KMS-11 (cell line): Measurements from ENCODE around the gene PSMB2.

ENCODE experiments used
- H2AFZ ChIP-seq: fragments of 200-600 bp; sonication (generic); 2 replicates; pipeline ENCODE4 v1.6.1; 2016; ENCODE audit warnings: antibody characterized with exemption, mixed run types, low read depth
- H3K27ac ChIP-seq: fragments of 200-600 bp; sonication (generic); 2 replicates; pipeline ENCODE4 v1.6.1; 2016; ENCODE audit warnings: mild to moderate bottlenecking, mixed run types
- H3K27me3 ChIP-seq: fragments of 200-600 bp; sonication (generic); 2 replicates; pipeline ENCODE4 v1.6.1; 2017; ENCODE audit warnings: mild to moderate bottlenecking, low read depth, mixed run types, moderate library complexity; ENCODE audit not compliant: insufficient read depth
- H3K36me3 ChIP-seq: fragments of 200-600 bp; sonication (generic); 2 replicates; pipeline ENCODE4 v1.6.1; 2017; ENCODE audit warnings: mild to moderate bottlenecking, mixed run types; ENCODE audit not compliant: insufficient read depth
- H3K4me1 ChIP-seq: fragments of 200-600 bp; sonication (generic); 2 replicates; pipeline ENCODE4 v1.6.1; 2016; ENCODE audit warnings: mild to moderate bottlenecking, low read depth, mixed run types; ENCODE audit not compliant: poor library complexity, severe bottlenecking
- H3K4me2 ChIP-seq: fragments of 200-600 bp; sonication (generic); 2 replicates; pipeline ENCODE4 v1.7.0; 2016; ENCODE audit warnings: mild to moderate bottlenecking, mixed run types
- H3K4me3 ChIP-seq: fragments of 200-600 bp; sonication (generic); IDR thresholded peaks from 2 replicates; pipeline ENCODE4 v1.6.1; 2017; ENCODE audit warnings: low read depth, low read length, mixed read lengths; ENCODE audit not compliant: insufficient read depth
- H3K79me2 ChIP-seq: fragments of 200-600 bp; sonication (generic); 2 replicates; pipeline ENCODE4 v1.6.1; 2016; ENCODE audit warnings: low read depth, mixed run types; ENCODE audit not compliant: insufficient read depth
- H3K9ac ChIP-seq: fragments of 200-600 bp; sonication (generic); 2 replicates; pipeline ENCODE4 v1.6.1; 2016; ENCODE audit warnings: mild to moderate bottlenecking, mixed run types
- H4K20me1 ChIP-seq: fragments of 200-600 bp; sonication (generic); 2 replicates; pipeline ENCODE4 v1.6.1; 2016; ENCODE audit warnings: mild to moderate bottlenecking, mixed run types; ENCODE audit not compliant: insufficient read depth
- CTCF ChIP-seq: fragments of 200-600 bp; sonication (generic); conservative IDR thresholded peaks from 2 replicates; pipeline ENCODE4 v1.6.1; 2017; ENCODE audit warnings: low read depth, mild to moderate bottlenecking, antibody characterized with exemption, low read length, moderate library complexity, mixed read lengths

The PSMB2 gene

GRCh38 chr1:35680271-35680670, 38.9 kb upstream of the PSMB2 start:
- Histone ChIP-seq H3K4me1 (no peaks in the 10 kb centered on the region), H3K27me3 (no peaks in the 10 kb centered on the region)
- TF ChIP-seq CTCF: no peak

DNA sequence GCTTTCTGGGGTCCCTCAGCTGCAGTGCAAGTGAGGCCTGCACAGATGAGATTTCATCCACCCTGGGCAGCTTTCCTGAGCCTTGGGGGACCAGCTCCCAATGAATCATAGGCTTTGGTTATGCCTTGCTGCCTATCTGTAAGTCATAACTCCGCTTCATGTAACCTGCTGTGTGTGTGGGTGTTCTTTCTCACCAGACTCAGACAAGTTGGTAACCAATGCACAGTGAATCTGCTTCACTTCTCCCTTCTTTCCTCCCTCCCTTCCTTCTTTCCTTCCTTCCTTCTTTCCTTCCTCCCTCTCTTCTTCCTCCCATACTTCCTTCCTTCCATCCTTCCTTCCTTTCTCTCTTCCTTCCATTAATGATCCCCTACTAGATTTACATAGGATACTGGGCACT, 34.4 kb upstream of the PSMB2 start:
- H3K4me3 ChIP-seq: no peak overlapping the region
- no peaks in the 10 kb centered on the region for H3K27me3 ChIP-seq
- no peak overlapping the region for H3K9ac ChIP-seq
- no peak overlapping the region for H3K4me2 ChIP-seq
- no peak overlapping the region for H2AFZ ChIP-seq
- no peaks in the 10 kb centered on the region for H4K20me1 ChIP-seq
- no peak overlapping the region for H3K27ac ChIP-seq
- no peaks in the 10 kb centered on the region for H3K79me2 ChIP-seq
- no peak for TF ChIP-seq CTCF
- no peaks in the 10 kb centered on the region for H3K36me3 ChIP-seq
- H3K4me1 ChIP-seq: no peaks in the 10 kb centered on the region

More at GRCh38 chr1:35680271-35680670, 38.9 kb upstream of the PSMB2 start:
- no peaks in the 10 kb centered on the region for H4K20me1 ChIP-seq
- H3K4me2 ChIP-seq: no peak overlapping the region
- no peaks in the 10 kb centered on the region for H3K36me3 ChIP-seq
- no peak overlapping the region for H2AFZ ChIP-seq
- no peaks in the 10 kb centered on the region for H3K79me2 ChIP-seq
- no peak overlapping the region for H3K27ac ChIP-seq
- no peak overlapping the region for H3K9ac ChIP-seq
- H3K4me3 ChIP-seq: no peak overlapping the region

DNA sequence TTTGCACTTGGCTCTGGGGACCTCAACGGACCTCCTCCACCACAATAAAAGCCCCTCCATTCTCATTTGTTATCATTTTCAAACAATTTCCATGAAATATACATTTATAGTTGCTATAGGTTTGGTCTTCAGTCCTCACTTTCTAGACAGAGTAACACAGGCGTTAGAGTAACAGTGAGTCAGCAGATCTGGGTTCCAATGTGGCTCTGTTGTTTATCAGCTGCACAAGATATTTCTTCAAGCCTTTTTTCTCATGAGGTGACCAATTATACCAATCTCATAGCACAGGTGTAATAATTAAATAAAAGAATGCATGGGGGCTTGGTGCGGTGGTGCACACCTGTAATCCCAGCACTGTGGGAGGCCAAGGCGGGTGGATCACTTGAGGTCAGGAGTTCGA, 32.8 kb upstream of the PSMB2 start:
- no peaks in the 10 kb centered on the region for H3K4me1 ChIP-seq
- H3K9ac ChIP-seq: no peak overlapping the region
- no peaks in the 10 kb centered on the region for H4K20me1 ChIP-seq
- no peaks in the 10 kb centered on the region for H3K27me3 ChIP-seq
- TF ChIP-seq CTCF: no peak
- H3K4me2 ChIP-seq: no peak overlapping the region
- H3K36me3 ChIP-seq: no peaks in the 10 kb centered on the region
- H3K79me2 ChIP-seq: no peaks in the 10 kb centered on the region
- no peak overlapping the region for H3K27ac ChIP-seq
- H2AFZ ChIP-seq: no peak overlapping the region
- H3K4me3 ChIP-seq: no peak overlapping the region

- Histone ChIP-seq H3K79me2 (no peaks in the 10 kb centered on the region), H3K36me3 (no peaks in the 10 kb centered on the region), H3K4me2 (no peak overlapping the region), H2AFZ (no peak overlapping the region), H3K4me1 (no peaks in the 10 kb centered on the region), H3K9ac (no peak overlapping the region), H3K27me3 (no peaks in the 10 kb centered on the region), H3K4me3 (no peak overlapping the region), H3K27ac (no peak overlapping the region), H4K20me1 (no peaks in the 10 kb centered on the region)
- TF ChIP-seq CTCF: no peak
Observed at GRCh38 chr1:35672116-35672515, 30.8 kb upstream of the PSMB2 start.

DNA sequence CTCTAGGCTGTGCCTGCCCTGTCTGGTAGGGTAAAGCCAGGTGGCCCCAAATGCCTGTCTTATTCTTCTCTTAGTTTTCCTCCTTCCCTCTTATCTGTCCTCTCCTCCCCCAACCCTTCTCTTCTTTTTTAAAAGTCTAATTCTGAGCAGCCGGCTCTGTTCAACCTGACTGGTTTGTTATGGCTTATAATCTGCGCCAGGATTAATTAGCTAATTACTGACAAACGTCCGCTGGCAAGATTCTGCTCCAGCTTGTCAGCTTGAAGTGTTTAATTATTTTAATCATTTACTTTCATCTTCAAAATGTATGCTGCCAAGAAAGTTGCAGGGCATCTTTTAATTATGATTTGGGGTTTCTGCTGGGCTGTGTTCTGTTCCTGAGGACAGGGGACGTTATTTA, 27.2 kb upstream of the PSMB2 start:
- Histone ChIP-seq H3K4me1 (peaks cover 1% of the 10 kb centered on the region), H3K4me3 (no peak overlapping the region), H3K27me3 (no peaks in the 10 kb centered on the region), H3K27ac (no peak overlapping the region), H3K79me2 (no peaks in the 10 kb centered on the region), H4K20me1 (no peaks in the 10 kb centered on the region), H2AFZ (no peak overlapping the region), H3K36me3 (no peaks in the 10 kb centered on the region), H3K9ac (no peak overlapping the region), H3K4me2 (no peak overlapping the region)
- no peak for TF ChIP-seq CTCF
